Activated B cell treated with CpG ODN at 0.5 μM for 24 hours (primary cell): ENCODE results near the gene SUFU. TPM values are rescaled to one million over a fixed set of nuclear protein-coding genes. Genes with fewer than 3 reads are reported as not detected.

ENCODE experiments used
- ATAC-seq: fragments of 200-7000 bp; cut with Tn5 transposase; one replicate; pipeline ENCODE4 v1.10.0; 2021; ENCODE audit warnings: low read depth, mild to moderate bottlenecking, moderate library complexity
- CTCF ChIA-PET: fragments of 350-600 bp; sonication (Branson Sonifier 250); formaldehyde crosslinking; loops from one replicate; lab custom pipeline; 2021; ENCODE audit warnings: antibody characterized with exemption; lab: Charles Lee
- POLR2A ChIA-PET: fragments of 350-600 bp; sonication (Branson Sonifier 250); formaldehyde crosslinking; loops from one replicate; lab custom pipeline; 2021; ENCODE audit warnings: antibody characterized with exemption; lab: Charles Lee
- DNase-seq: peaks from one replicate; pipeline ENCODE4 v3.0.0; 2022
- H3K27ac Mint-ChIP-seq: one replicate; pipeline ENCODE4 v1.8.0; 2020; ENCODE audit warnings: mixed read lengths
- H3K27me3 Mint-ChIP-seq: one replicate; pipeline ENCODE4 v1.8.0; 2021; ENCODE audit warnings: mixed read lengths
- H3K36me3 Mint-ChIP-seq: one replicate; pipeline ENCODE4 v1.8.0; 2021; ENCODE audit warnings: low read depth, mixed read lengths
- H3K4me1 Mint-ChIP-seq: one replicate; pipeline ENCODE4 v1.8.0; 2021; ENCODE audit warnings: mixed read lengths
- H3K4me3 Mint-ChIP-seq: one replicate; pipeline ENCODE4 v1.8.0; 2020; ENCODE audit warnings: mild to moderate bottlenecking, mixed read lengths
- H3K9me3 Mint-ChIP-seq: one replicate; pipeline ENCODE4 v1.8.0; 2020; ENCODE audit warnings: mixed read lengths
- intact Hi-C: fragments of 100-400 bp; cut with micrococcal nuclease; formaldehyde crosslinking; loops from one replicate; pipeline ENCODE4 v1.15.1; 2024
- total RNA-seq: library from RNA; stranded (reverse); gene quantifications from 2 replicates; pipeline ENCODE4 v1.2.3, GENCODE V29; 2022
- TF ChIP-seq, protein P1 (sequence below): fragments of 200-600 bp; IDR thresholded peaks from one replicate; pipeline ENCODE4 v1.8.0; 2022; ENCODE audit warnings: antibody characterized with exemption, mild to moderate bottlenecking

The SUFU gene
- total RNA-seq, 1 donor from 2014 or later: 7.4 TPM

GRCh38 chr10:102617816-102618215, 114.0 kb downstream of the SUFU start:
- DNase-seq: no peak
- H3K4me1 Mint-ChIP-seq: no peaks in the 10 kb centered on the region
- ATAC-seq: no peak
- no peak overlapping the region for H3K4me3 Mint-ChIP-seq
- no peaks in the 10 kb centered on the region for H3K9me3 Mint-ChIP-seq
- intact Hi-C loops: no loop called here
- H3K27ac Mint-ChIP-seq: no peak overlapping the region
- no peaks in the 10 kb centered on the region for H3K27me3 Mint-ChIP-seq
- H3K36me3 Mint-ChIP-seq: peaks cover 31% of the 10 kb centered on the region
- POLR2A ChIA-PET: no interaction called here
- CTCF ChIA-PET: no interaction called here
- TF ChIP-seq, protein P1, sequence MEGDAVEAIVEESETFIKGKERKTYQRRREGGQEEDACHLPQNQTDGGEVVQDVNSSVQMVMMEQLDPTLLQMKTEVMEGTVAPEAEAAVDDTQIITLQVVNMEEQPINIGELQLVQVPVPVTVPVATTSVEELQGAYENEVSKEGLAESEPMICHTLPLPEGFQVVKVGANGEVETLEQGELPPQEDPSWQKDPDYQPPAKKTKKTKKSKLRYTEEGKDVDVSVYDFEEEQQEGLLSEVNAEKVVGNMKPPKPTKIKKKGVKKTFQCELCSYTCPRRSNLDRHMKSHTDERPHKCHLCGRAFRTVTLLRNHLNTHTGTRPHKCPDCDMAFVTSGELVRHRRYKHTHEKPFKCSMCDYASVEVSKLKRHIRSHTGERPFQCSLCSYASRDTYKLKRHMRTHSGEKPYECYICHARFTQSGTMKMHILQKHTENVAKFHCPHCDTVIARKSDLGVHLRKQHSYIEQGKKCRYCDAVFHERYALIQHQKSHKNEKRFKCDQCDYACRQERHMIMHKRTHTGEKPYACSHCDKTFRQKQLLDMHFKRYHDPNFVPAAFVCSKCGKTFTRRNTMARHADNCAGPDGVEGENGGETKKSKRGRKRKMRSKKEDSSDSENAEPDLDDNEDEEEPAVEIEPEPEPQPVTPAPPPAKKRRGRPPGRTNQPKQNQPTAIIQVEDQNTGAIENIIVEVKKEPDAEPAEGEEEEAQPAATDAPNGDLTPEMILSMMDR: no peak

- CTCF ChIA-PET: no interaction called here
Measured at GRCh38 chr10:102619281-102619981, 115.7 kb downstream of the SUFU start.

DNA sequence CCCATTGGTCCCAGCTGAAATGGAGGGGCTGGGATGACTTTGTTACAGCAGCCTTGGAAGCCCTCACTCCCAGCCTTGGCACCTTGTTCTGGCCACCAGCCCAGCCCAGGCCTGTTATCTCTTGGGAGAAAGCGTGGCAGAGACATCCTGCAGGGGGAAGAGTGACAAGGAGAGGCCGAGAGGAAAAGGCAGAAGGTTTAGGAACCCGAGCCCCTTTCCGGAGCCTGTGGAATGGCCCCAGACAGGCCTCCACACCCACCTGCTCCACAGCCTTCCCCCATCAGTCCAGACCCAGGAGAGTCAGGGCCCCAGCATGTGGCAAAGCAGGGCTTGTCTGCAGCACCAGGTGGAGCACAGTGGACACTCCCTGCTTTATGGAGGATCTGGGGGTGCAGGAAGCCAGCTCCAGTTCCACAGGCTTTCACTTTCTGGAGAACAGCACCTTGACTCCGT, 116.4 kb downstream of the SUFU start:
- H3K9me3 Mint-ChIP-seq: no peaks in the 10 kb centered on the region
- ChIA-PET CTCF (no interaction called here), POLR2A (no interaction called here)
- ATAC-seq (no peak), DNase-seq (no peak)
- peaks cover 3% of the 10 kb centered on the region for H3K4me1 Mint-ChIP-seq
- no peak overlapping the region for H3K27ac Mint-ChIP-seq
- H3K36me3 Mint-ChIP-seq: peaks cover 29% of the 10 kb centered on the region
- H3K4me3 Mint-ChIP-seq: no peak overlapping the region
- intact Hi-C loops: no loop called here
- TF ChIP-seq, protein P1: no peak
- H3K27me3 Mint-ChIP-seq: no peaks in the 10 kb centered on the region

More at GRCh38 chr10:102619281-102619981, 115.7 kb downstream of the SUFU start:
- no peaks in the 10 kb centered on the region for H3K27me3 Mint-ChIP-seq
- no peaks in the 10 kb centered on the region for H3K9me3 Mint-ChIP-seq
- ATAC-seq (no peak), DNase-seq (no peak)
- no peak overlapping the region for H3K27ac Mint-ChIP-seq
- H3K4me3 Mint-ChIP-seq: no peak overlapping the region
- H3K36me3 Mint-ChIP-seq: peaks cover 31% of the 10 kb centered on the region
- TF ChIP-seq, protein P1: no peak
- POLR2A ChIA-PET: no interaction called here
- intact Hi-C loops: no loop called here
- no peaks in the 10 kb centered on the region for H3K4me1 Mint-ChIP-seq

DNA sequence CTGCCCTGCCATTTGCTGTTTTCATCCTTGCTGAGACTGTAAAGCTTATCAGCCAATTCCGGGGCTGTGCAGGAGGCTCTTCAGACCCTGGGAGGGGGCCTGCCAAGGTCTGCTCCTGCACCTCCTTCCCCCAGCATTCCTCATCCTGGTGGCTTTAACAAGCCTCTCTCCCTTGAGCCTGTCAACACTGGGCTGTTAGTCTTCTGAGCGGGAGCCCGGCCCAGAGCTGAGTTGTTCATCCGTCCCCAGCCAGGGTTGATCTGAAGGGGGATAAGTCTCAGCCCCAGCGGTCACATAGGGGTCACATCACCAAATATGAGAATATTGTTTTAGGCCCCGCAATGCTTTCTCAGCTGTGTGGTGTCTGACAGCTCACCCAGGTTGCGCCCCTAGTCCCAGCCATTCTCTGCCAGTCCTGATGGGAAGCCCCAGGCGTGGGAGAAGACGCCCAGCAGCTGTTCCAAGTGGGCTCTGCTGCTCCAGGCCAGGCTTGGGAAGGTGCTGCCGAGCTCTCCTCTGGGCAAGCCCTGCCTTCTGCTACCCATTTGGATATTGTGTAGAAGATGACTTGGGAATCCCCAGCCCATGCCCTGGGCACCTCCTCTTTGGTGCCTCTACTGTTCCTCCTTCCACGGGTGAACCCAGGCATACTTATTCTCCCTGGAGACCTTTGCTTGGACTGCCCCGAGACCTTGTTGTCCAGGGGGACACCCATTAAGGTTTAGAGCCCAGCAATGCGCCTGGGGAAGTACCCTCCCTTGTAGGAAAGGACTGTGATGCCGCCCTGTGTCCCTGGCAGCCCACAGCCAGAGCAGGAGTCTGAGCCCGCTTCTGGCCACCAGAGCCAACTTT, 117.0 kb downstream of the SUFU start:
- no peak overlapping the region for H3K27ac Mint-ChIP-seq
- peaks cover 10% of the 10 kb centered on the region for H3K4me1 Mint-ChIP-seq
- intact Hi-C loops: no loop called here
- H3K27me3 Mint-ChIP-seq: no peaks in the 10 kb centered on the region
- peaks cover 26% of the 10 kb centered on the region for H3K36me3 Mint-ChIP-seq
- TF ChIP-seq, protein P1: no peak
- no peak for ATAC-seq
- CTCF ChIA-PET: no interaction called here
- no peak overlapping the region for H3K4me3 Mint-ChIP-seq
- POLR2A ChIA-PET: no interaction called here
- H3K9me3 Mint-ChIP-seq: no peaks in the 10 kb centered on the region
- DNase-seq: no peak
